Thymus (tissue), 11 donors: Measurements from ENCODE around the gene EIF4G1. TPM values are rescaled to one million over a fixed set of nuclear protein-coding genes. Genes with fewer than 3 reads are reported as not detected.

Experiments used
- DNase-seq, 9 donors: peaks; one replicate each; pipeline ENCODE4 v3.0.0-alpha.2; 2013; ENCODE audit warnings: low spot score in 9 of 9, low read depth in 6 of 9, missing footprints in 1 of 9
- H3K27ac ChIP-seq, 2 donors: one replicate each; pipeline ENCODE4 v1.5.1; 2013; ENCODE audit warnings: control low read depth in 1 of 2, low read depth in 1 of 2, low read length in 1 of 2, mild to moderate bottlenecking in 1 of 2, moderate library complexity in 1 of 2
- H3K27me3 ChIP-seq, 2 donors: one replicate each; pipeline ENCODE4 v1.5.1; 2013; ENCODE audit warnings: low read length in 1 of 2; ENCODE audit not compliant: control insufficient read depth in 2 of 2, insufficient read depth in 1 of 2
- H3K36me3 ChIP-seq, 2 donors: one replicate each; pipeline ENCODE4 v1.5.1; 2013; ENCODE audit warnings: low read length in 1 of 2, mild to moderate bottlenecking in 1 of 2, moderate library complexity in 1 of 2; ENCODE audit not compliant: control insufficient read depth in 2 of 2, insufficient read depth in 2 of 2
- H3K4me1 ChIP-seq, 2 donors: one replicate each; pipeline ENCODE4 v1.5.1; 2013; ENCODE audit warnings: low read length in 2 of 2; ENCODE audit not compliant: control insufficient read depth in 2 of 2, insufficient read depth in 2 of 2
- H3K4me3 ChIP-seq, 2 donors: one replicate each; pipeline ENCODE4 v1.5.1; 2013; ENCODE audit warnings: low read length in 2 of 2, control low read depth in 1 of 2, mild to moderate bottlenecking in 1 of 2
- H3K9me3 ChIP-seq, 2 donors: one replicate each; pipeline ENCODE4 v1.5.1; 2013; ENCODE audit warnings: low read length in 1 of 2, mild to moderate bottlenecking in 1 of 2; ENCODE audit not compliant: control insufficient read depth in 2 of 2, insufficient read depth in 1 of 2
- WGBS: extraction: QIAGEN DNeasy Blood & Tissue Kit; methylation state at CpG from one replicate; pipeline ENCODE4 v1.1.7; 2013; 5-methylcytosine and 5-hydroxymethylcytosine counted together
- polyA plus RNA-seq: library from polyadenylated mRNA; stranded (reverse); fragments of 200-250 nt; gene quantifications from one replicate; pipeline ENCODE4 v1.2.3, GENCODE V29; 2013
- total RNA-seq: library from RNA; stranded (reverse); fragments of 120-200 nt; gene quantifications from one replicate; pipeline ENCODE4 v1.2.4, GENCODE V29; 2013
- donor health status: healthy.

The EIF4G1 gene
- total and polyA plus RNA-seq, 2 donors = 69.0 to 97.5 TPM

GRCh38 chr3:184349563-184350470 is 35.4 kb downstream of the EIF4G1 start:
- Histone ChIP-seq H3K4me3 (no peak overlapping the region), H3K27ac (no peak overlapping the region), H3K36me3 (peaks cover 3 to 4% of the 10 kb centered on the region in 2 donors), H3K9me3 (no peaks in the 10 kb centered on the region), H3K27me3 (no peaks in the 10 kb centered on the region), H3K4me1 (no peaks in the 10 kb centered on the region)
- WGBS = 98% methylated on average over 10 of the region's 10 CpGs
- no peak for DNase-seq

- Histone ChIP-seq H3K36me3 (peaks cover 3 to 4% of the 10 kb centered on the region in 2 donors), H3K4me1 (no peaks in the 10 kb centered on the region), H3K27ac (no peak overlapping the region), H3K27me3 (no peaks in the 10 kb centered on the region), H3K9me3 (no peaks in the 10 kb centered on the region), H3K4me3 (no peak overlapping the region)
- over 99% methylated on average over 6 of the region's 6 CpGs for WGBS
- no peak for DNase-seq
Measured at GRCh38 chr3:184350618-184351017, 36.2 kb downstream of the EIF4G1 start.

- no peaks in the 10 kb centered on the region for H3K4me1 ChIP-seq
- DNase-seq = no peak
- H3K4me3 ChIP-seq = no peak overlapping the region
- H3K36me3 ChIP-seq = peaks cover 0 to 3% of the 10 kb centered on the region in 2 donors
- H3K9me3 ChIP-seq = no peaks in the 10 kb centered on the region
- H3K27ac ChIP-seq = no peak overlapping the region
- WGBS = 93% methylated on average over 9 of the region's 9 CpGs
- no peaks in the 10 kb centered on the region for H3K27me3 ChIP-seq
Measured at GRCh38 chr3:184351511-184352148, 37.2 kb downstream of the EIF4G1 start.

GRCh38 chr3:184352149-184352785 is 37.9 kb downstream of the EIF4G1 start:
- no peak overlapping the region for H3K4me3 ChIP-seq
- H3K4me1 ChIP-seq = no peaks in the 10 kb centered on the region
- H3K36me3 ChIP-seq = peaks cover 0 to 3% of the 10 kb centered on the region in 2 donors
- 93% methylated on average over 15 of the region's 15 CpGs for WGBS
- no peak for DNase-seq
- no peaks in the 10 kb centered on the region for H3K27me3 ChIP-seq
- H3K27ac ChIP-seq = no peak overlapping the region
- no peaks in the 10 kb centered on the region for H3K9me3 ChIP-seq

GRCh38 chr3:184352897-184353545 is 38.6 kb downstream of the EIF4G1 start:
- 91% methylated on average over 11 of the region's 11 CpGs for WGBS
- no peak overlapping the region for H3K27ac ChIP-seq
- no peaks in the 10 kb centered on the region for H3K4me1 ChIP-seq
- H3K9me3 ChIP-seq = peaks cover 0 to 3% of the 10 kb centered on the region in 2 donors
- H3K4me3 ChIP-seq = no peak overlapping the region
- DNase-seq = no peak
- peaks cover 0 to 3% of the 10 kb centered on the region in 2 donors for H3K36me3 ChIP-seq
- peaks cover 0 to 3% of the 10 kb centered on the region in 2 donors for H3K27me3 ChIP-seq

- Histone ChIP-seq H3K9me3 (peaks cover 0 to 3% of the 10 kb centered on the region in 2 donors), H3K27ac (no peak overlapping the region), H3K4me1 (no peaks in the 10 kb centered on the region), H3K27me3 (peaks cover 0 to 6% of the 10 kb centered on the region in 2 donors), H3K4me3 (no peak overlapping the region), H3K36me3 (peaks cover 0 to 3% of the 10 kb centered on the region in 2 donors)
- WGBS = 97% methylated on average over 11 of the region's 11 CpGs
- no peak for DNase-seq
Measured at GRCh38 chr3:184353546-184353941, 39.1 kb downstream of the EIF4G1 start.

- Histone ChIP-seq H3K9me3 (peaks cover 0 to 3% of the 10 kb centered on the region in 2 donors), H3K36me3 (peaks cover 0 to 3% of the 10 kb centered on the region in 2 donors), H3K4me1 (no peaks in the 10 kb centered on the region), H3K4me3 (no peak overlapping the region), H3K27ac (no peak overlapping the region), H3K27me3 (peaks cover 0 to 11% of the 10 kb centered on the region in 2 donors)
- WGBS = 63% methylated on average over 18 of the region's 18 CpGs
- DNase-seq = peak in 3 of 9 donors; percentile 35 to 56 (median 53)
Measured at GRCh38 chr3:184354121-184354728, 39.8 kb downstream of the EIF4G1 start.

GRCh38 chr3:184354754-184355153 is 40.3 kb downstream of the EIF4G1 start:
- Histone ChIP-seq H3K4me3 (no peak overlapping the region), H3K36me3 (peaks cover 0 to 3% of the 10 kb centered on the region in 2 donors), H3K9me3 (peaks cover 0 to 3% of the 10 kb centered on the region in 2 donors), H3K27me3 (peaks cover 0 to 17% of the 10 kb centered on the region in 2 donors), H3K4me1 (no peaks in the 10 kb centered on the region), H3K27ac (no peak overlapping the region)
- DNase-seq = no peak
- 87% methylated on average over 8 of the region's 8 CpGs for WGBS
